GM21360 (cell line): ENCODE measurements around the gene NSUN3.

Source experiments
- ATAC-seq: cut with Tn5 transposase; IDR thresholded peaks from one replicate; pipeline ENCODE4 v1.9.1; 2021; ENCODE audit warnings: mild to moderate bottlenecking, moderate library complexity; ENCODE audit not compliant: unreplicated experiment

Gene NSUN3

DNA sequence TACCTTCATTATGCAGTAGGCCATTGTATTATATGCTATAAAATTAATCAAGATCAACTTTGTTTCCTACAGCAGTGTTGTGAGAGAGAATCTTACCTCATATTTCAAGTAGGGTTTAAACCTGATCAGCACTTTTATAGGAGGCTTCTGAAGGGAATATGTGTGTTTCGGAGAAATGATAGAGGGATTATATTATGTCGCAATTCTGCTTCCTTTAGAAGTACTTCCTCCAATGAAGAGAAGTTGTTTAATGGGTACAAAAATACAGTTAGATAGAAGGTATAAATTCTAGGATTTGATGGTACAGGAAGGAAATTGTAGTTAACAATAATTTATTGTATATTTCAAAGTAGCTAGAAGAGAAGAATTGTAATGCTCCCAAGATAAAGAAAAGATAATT is 54.9 kb downstream of the NSUN3 start:
- no peak for ATAC-seq

GRCh38 chr3:94118390-94118789 is 55.5 kb downstream of the NSUN3 start:
- ATAC-seq, result no peak

- no peak for ATAC-seq
Measured at GRCh38 chr3:94121161-94121560, 58.3 kb downstream of the NSUN3 start.

GRCh38 chr3:94127115-94127514 is 64.3 kb downstream of the NSUN3 start:
- no peak for ATAC-seq

- ATAC-seq, result no peak
Measured at GRCh38 chr3:94130690-94131089, 67.8 kb downstream of the NSUN3 start.

DNA sequence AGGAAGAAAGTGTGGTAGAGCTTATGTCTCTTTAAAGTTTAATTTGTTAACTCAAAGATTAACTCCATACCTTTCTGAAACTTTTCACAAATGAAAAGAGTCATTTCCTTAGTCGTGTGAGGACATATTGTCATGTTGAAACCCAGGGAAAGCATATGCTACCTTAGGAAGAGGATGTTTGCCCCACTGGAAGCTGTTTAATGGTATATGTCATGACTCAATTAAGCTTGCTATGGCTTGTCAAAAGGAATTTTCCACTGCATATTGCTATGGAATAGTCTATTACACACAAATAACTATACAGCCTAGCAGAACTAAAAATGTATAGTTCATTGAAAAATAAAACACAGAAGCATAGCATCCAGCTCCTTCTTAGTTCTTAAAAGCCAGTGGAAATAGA is 69.9 kb downstream of the NSUN3 start:
- ATAC-seq, result no peak

DNA sequence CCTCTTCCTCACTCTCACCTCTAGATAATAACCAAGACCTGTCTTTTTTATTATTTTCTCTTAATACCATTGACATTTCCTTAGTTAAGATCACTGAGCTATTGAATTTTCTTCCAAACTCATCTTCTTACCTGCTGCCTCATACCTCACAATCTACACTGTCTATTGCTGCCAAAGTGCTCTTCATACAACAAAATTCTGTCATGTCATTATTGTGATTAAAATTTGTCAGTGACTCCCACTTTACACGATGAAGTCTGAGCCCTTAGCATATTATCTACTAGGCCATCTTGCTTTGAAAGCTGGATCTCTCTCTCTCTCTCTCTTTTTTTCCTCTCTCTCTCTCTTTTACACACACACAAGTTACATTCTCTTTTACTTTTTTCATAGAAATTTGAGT is 73.3 kb downstream of the NSUN3 start:
- no peak for ATAC-seq

DNA sequence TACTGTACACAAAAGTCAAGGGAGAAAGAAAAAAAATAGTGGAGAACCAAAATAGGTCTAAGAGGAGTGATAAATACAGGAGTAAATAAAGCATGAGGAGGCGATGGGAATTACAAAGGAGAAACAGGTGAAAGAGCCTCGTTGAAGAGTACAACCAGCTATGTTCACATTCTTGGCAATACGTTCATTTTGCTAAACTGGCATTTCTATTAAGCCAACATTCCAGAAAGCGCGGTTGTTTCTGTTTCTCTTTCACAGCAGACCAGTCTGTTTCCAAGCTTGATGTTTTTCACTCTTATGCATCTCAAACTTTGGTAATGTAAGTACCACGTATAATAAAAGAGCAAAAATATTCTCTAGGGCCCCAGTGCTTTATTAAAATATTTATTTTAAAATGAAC is 74.5 kb downstream of the NSUN3 start:
- no peak for ATAC-seq

DNA sequence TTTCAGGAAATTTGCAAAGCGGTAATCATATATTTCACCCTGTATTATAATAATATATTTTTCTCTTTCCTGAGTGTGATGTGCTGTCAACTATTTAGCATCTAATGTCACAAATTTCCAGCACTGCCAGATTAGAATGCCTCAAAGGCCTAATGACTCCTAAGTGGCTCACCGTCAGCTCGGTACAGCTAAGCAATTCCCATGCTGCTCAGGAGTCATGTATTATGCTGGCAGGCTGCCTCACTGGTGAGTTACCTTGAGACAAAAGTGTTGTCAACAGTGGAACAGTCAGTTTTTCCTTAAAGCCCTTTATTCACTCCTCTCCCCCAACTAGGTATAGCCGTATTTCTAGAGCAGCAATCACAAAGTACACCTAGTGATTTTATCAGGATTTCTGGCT is 83.6 kb downstream of the NSUN3 start:
- ATAC-seq, result no peak

DNA sequence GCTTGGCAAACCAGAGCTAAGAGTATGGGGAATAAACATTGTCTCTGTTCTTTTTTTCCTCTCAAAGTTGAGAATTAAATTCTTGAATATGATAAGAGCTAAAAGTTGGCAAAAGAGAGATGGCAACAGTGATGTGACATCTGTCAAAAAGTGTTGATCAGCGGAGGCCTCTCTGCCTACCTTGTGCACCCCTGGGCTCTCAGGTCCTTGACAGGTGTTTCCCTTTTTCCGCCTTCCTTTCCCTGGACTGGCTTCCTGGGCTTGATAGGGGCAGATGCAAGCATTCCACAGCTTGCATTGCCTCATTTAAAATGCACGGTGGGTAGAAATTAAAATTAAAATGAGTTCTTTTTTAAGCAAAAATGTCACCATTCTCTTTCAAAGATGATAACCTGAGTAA is 84.2 kb downstream of the NSUN3 start:
- ATAC-seq, result no peak

- no peak for ATAC-seq
Measured at GRCh38 chr3:94150113-94150512, 87.3 kb downstream of the NSUN3 start.

DNA sequence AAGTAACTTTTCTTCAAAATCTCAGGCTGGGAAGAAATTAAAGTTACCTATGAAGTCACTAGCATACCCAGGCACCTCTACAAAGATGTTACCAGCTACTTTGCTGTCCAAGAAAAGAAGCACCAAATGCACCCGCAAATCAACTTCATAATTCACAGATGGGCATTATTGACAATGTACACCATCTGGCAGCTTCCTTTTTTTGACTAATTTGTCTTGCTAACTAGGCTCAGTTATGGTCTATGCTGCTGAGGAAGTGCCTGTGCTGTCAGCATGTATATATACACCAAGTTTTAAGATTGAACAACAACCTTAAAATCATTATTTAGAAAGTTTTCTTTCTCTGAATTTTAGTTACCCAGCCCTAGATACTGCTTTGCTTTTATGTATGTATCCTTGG is 93.8 kb downstream of the NSUN3 start:
- ATAC-seq, result no peak

GRCh38 chr3:94158512-94158911 is 95.7 kb downstream of the NSUN3 start:
- ATAC-seq, result no peak

GRCh38 chr3:94159062-94159828 is 96.4 kb downstream of the NSUN3 start:
- ATAC-seq, result no peak

DNA sequence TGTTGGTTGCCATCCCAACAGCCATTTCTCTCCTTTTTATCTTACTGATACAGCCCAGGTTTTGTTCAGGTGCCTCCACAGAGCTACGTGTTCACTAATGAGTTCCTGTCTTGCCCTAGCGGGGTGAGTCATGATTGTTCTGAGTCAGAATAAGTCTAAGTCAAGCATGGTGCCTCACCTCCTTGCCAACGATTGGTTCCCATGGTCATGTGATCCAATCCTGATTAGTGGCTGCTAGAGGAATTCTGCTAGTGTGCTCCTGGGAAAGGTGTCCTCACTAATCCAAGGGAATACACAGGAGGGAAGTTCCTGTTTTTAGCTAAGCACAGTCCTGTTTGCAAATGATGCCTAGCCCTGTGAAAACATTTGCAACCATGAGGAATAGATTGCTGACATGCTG is 99.8 kb downstream of the NSUN3 start:
- peak; percentile 59 for ATAC-seq

- ATAC-seq, result no peak
Measured at GRCh38 chr3:94167346-94167745, 104.5 kb downstream of the NSUN3 start.

GRCh38 chr3:94167796-94168195 is 104.9 kb downstream of the NSUN3 start:
- no peak for ATAC-seq

DNA sequence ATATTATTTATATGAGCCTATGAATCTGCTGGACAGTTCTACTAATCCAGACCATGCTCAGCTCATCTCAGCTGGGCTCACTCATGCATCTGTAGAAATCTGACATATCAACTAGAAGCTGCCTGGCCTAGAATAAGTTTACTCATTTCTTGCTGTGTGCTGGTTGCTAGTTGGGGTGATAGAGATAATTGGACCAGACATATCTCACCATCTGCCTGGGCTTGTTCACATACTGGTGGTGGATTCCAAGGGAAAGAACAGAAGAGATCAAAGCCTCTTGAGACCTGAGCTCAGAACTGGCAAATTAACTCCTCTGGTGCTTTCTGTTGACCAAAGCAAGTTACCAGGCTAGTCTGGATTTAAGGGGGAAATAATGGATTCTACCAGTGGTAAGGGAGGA is 109.1 kb downstream of the NSUN3 start:
- ATAC-seq, result no peak

GRCh38 chr3:94172695-94173310 is 109.9 kb downstream of the NSUN3 start:
- ATAC-seq, result no peak

- ATAC-seq, result no peak
Measured at GRCh38 chr3:94173673-94174434, 111.0 kb downstream of the NSUN3 start.

- no peak for ATAC-seq
Measured at GRCh38 chr3:94175677-94176076, 112.8 kb downstream of the NSUN3 start.
